Memory B cell (primary cell): Measurements from ENCODE around the gene TMEM69.
A peak's percentile ranks its signal among the peaks of the same experiment; 100 is the strongest.
"Not testable (repeated sequence)": the region's sequence is repeated elsewhere in the genome, so short reads cannot be mapped to it uniquely, and the experiment has no call there.

Experiments used
- ATAC-seq: fragments of 150-1000 bp; cut with Tn5 transposase; 2 replicates; pipeline ENCODE4 v1.10.0; 2021; ENCODE audit warnings: low read depth, mild to moderate bottlenecking, moderate library complexity
- DNase-seq, 2 donors: peaks; one replicate each; pipeline ENCODE4 v3.0.0; 2022; ENCODE audit warnings: low spot score in 2 of 2
- H3K27ac Mint-ChIP-seq: one replicate; pipeline ENCODE4 v1.8.0; 2022; ENCODE audit warnings: mild to moderate bottlenecking, moderate library complexity, mixed read lengths
- H3K27me3 Mint-ChIP-seq: one replicate; pipeline ENCODE4 v1.8.0; 2022; ENCODE audit warnings: mixed read lengths
- H3K36me3 Mint-ChIP-seq: one replicate; pipeline ENCODE4 v1.8.0; 2022; ENCODE audit warnings: mild to moderate bottlenecking, mixed read lengths
- H3K4me1 Mint-ChIP-seq: one replicate; pipeline ENCODE4 v1.8.0; 2022; ENCODE audit warnings: mixed read lengths
- H3K4me3 Mint-ChIP-seq: one replicate; pipeline ENCODE4 v1.8.0; 2022; ENCODE audit warnings: mild to moderate bottlenecking, moderate library complexity, mixed read lengths
- H3K9me3 Mint-ChIP-seq: one replicate; pipeline ENCODE4 v1.8.0; 2022; ENCODE audit warnings: mixed read lengths

Gene TMEM69

DNA sequence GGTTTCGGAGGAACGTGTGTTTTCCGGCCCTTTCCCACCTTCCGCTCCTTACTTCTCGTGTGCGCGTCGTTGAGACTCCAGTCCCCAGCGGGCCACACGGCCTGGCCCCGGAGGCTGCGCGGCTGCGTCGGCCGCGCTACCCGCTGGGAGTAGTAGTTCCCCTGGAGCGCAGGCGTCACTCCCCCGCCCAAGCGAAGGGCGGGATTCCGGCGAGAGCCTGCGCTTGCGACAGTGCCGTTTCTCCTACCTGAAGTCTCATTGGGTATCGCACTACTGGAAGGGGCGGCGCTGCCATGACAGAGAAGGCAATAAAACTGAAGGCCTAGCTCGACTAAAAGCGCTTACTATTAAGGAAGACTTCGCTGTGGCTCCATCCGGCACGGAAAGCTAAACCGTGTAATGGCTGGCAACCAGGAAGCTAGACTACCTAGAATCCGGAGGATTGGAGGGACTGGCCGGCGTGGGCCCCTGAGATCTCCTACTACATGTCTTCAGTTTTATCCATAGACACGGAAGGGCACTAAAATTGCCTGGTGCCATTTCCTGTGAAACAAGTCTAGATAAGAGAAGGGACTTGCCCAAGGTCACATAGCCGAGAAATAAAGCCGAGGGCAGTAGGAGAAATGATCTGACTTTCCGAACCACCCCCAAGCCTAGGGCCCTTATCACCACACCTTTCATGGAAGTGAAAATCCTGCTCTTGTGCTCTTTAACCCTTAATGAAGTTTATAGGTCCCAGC is 797 bp upstream of the TMEM69 start:
- Mint-ChIP-seq H3K4me1 (peaks cover 15% of the 10 kb centered on the region), H3K4me3 (peak overlapping the region; percentile 100), H3K27ac (peak overlapping the region; percentile 97), H3K27me3 (no peaks in the 10 kb centered on the region), H3K36me3 (peaks cover 7% of the 10 kb centered on the region), H3K9me3 (no peaks in the 10 kb centered on the region)
- ATAC-seq (peak; percentile 78), DNase-seq (peak; percentile 83 to 94)

- DNase-seq, H3K9me3 Mint-ChIP-seq, H3K4me1 Mint-ChIP-seq, ATAC-seq, H3K27me3 Mint-ChIP-seq, H3K27ac Mint-ChIP-seq, H3K4me3 Mint-ChIP-seq: not testable (repeated sequence)
- peaks cover 16% of the 10 kb centered on the region for H3K36me3 Mint-ChIP-seq
Measured at GRCh38 chr1:45693811-45694210, 5.8 kb downstream of the TMEM69 start.

DNA sequence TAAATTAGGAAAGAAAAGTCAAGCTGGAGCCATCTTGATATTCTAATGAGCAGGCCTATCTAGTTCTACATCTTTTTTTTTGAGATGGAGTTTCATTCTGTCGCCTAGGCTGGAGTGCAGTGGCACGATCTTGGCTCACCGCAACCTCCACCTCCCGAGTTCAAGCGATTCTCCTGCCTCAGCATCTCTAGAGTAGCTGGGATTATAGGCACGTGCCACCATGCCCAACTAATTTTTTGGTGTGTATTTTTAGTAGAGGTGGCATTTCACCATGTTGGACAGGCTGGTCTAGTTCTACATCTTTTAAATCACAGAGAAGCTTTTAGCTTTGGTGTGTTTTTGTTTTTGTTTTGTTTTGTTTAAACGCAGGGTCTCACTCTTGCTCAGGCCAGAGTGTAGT is 6.8 kb downstream of the TMEM69 start:
- Mint-ChIP-seq H3K4me3 (no peak overlapping the region), H3K9me3 (no peaks in the 10 kb centered on the region), H3K36me3 (peaks cover 16% of the 10 kb centered on the region), H3K27ac (no peak overlapping the region), H3K27me3 (no peaks in the 10 kb centered on the region), H3K4me1 (no peaks in the 10 kb centered on the region)
- ATAC-seq: no peak
- DNase-seq: no peak

DNA sequence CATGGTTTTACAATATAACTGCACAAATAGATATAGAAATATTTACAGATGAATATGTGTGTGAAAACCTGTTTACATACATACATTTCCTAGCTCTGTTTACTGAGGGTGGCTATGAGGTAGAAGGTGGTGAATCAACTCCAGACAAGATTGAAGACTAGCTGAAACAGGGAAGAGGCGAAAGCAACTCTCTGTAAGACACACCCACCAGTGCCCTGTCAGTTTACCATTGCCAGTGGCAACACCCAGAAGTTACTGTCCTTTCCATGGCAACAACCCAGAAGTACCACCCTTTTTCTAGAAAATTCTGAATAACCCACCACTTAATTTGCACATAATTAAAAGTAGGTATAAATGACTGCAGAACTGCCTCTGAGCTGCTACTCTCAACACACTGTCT is 16.7 kb downstream of the TMEM69 start:
- H3K27me3 Mint-ChIP-seq: no peaks in the 10 kb centered on the region
- peaks cover 5% of the 10 kb centered on the region for H3K9me3 Mint-ChIP-seq
- H3K4me3 Mint-ChIP-seq: no peak overlapping the region
- DNase-seq (no peak), ATAC-seq (no peak)
- peaks cover 26% of the 10 kb centered on the region for H3K36me3 Mint-ChIP-seq
- no peaks in the 10 kb centered on the region for H3K4me1 Mint-ChIP-seq
- H3K27ac Mint-ChIP-seq: no peak overlapping the region

DNA sequence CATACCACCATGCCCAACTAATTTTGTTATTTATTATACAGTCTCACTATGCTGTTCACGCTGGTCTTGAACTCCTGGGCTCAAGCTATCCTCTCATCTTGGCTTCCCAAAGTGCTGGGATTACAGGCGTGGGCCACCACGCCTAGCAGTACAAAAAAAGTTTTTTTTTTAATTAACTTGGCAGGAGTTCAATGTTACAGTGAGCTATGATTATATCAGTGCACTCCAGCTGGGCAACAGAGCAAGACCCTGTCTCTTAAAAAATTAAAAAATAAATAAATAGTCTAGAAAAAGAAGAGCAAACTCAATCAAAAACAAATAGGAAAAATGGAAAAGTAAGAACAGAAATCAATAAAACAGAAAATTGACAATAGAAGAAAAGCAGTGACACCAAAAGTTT is 25.7 kb downstream of the TMEM69 start:
- H3K36me3 Mint-ChIP-seq: peaks cover 13% of the 10 kb centered on the region
- H3K27me3 Mint-ChIP-seq: no peaks in the 10 kb centered on the region
- H3K27ac Mint-ChIP-seq: no peak overlapping the region
- no peak overlapping the region for H3K4me3 Mint-ChIP-seq
- no peaks in the 10 kb centered on the region for H3K9me3 Mint-ChIP-seq
- DNase-seq (no peak), ATAC-seq (no peak)
- no peaks in the 10 kb centered on the region for H3K4me1 Mint-ChIP-seq

DNA sequence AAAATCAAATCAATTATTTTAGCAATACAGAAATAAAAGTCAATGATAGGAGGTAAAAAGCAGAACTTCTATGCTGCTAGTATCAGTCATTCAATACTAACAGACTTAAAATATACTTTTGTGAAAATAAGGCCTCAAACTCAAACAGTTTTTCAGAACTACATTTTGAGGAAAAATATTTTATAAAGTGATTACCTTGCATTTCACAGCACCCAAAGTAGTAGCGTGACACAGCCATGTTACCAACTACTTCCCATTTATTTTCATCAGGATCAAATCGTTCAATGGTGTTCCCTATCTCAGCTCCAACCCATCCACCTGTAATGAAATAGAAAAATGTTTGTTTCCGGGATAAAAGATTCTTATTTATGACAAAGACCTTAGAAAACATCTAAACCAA is 28.7 kb downstream of the TMEM69 start:
- Mint-ChIP-seq H3K4me3 (no peak overlapping the region), H3K27ac (no peak overlapping the region), H3K4me1 (no peaks in the 10 kb centered on the region), H3K36me3 (peaks cover 5% of the 10 kb centered on the region), H3K27me3 (no peaks in the 10 kb centered on the region), H3K9me3 (no peaks in the 10 kb centered on the region)
- DNase-seq (no peak), ATAC-seq (no peak)

GRCh38 chr1:45717386-45717785 is 29.4 kb downstream of the TMEM69 start:
- not testable (repeated sequence) for H3K4me3 Mint-ChIP-seq, H3K9me3 Mint-ChIP-seq, H3K36me3 Mint-ChIP-seq, H3K4me1 Mint-ChIP-seq, DNase-seq, H3K27me3 Mint-ChIP-seq, H3K27ac Mint-ChIP-seq, ATAC-seq

- no peaks in the 10 kb centered on the region for H3K27me3 Mint-ChIP-seq
- H3K36me3 Mint-ChIP-seq: peaks cover 2% of the 10 kb centered on the region
- no peaks in the 10 kb centered on the region for H3K4me1 Mint-ChIP-seq
- H3K9me3 Mint-ChIP-seq: no peaks in the 10 kb centered on the region
- no peak overlapping the region for H3K27ac Mint-ChIP-seq
- DNase-seq (no peak), ATAC-seq (no peak)
- no peak overlapping the region for H3K4me3 Mint-ChIP-seq
Measured at GRCh38 chr1:45718289-45718688, 30.3 kb downstream of the TMEM69 start.

GRCh38 chr1:45721207-45721606 is 33.2 kb downstream of the TMEM69 start:
- DNase-seq (no peak), ATAC-seq (no peak)
- H3K9me3 Mint-ChIP-seq: no peaks in the 10 kb centered on the region
- no peaks in the 10 kb centered on the region for H3K27me3 Mint-ChIP-seq
- no peak overlapping the region for H3K27ac Mint-ChIP-seq
- no peaks in the 10 kb centered on the region for H3K4me1 Mint-ChIP-seq
- H3K4me3 Mint-ChIP-seq: no peak overlapping the region
- H3K36me3 Mint-ChIP-seq: peaks cover 2% of the 10 kb centered on the region

- Mint-ChIP-seq H3K27ac (no peak overlapping the region), H3K4me3 (no peak overlapping the region), H3K9me3 (no peaks in the 10 kb centered on the region), H3K36me3 (peaks cover 2% of the 10 kb centered on the region), H3K4me1 (no peaks in the 10 kb centered on the region), H3K27me3 (no peaks in the 10 kb centered on the region)
- DNase-seq: no peak
- ATAC-seq: no peak
Measured at GRCh38 chr1:45722809-45723208, 34.8 kb downstream of the TMEM69 start.

- no peak for ATAC-seq
- Mint-ChIP-seq H3K27ac (no peak overlapping the region), H3K36me3 (peaks cover 2% of the 10 kb centered on the region), H3K27me3 (no peaks in the 10 kb centered on the region), H3K9me3 (no peaks in the 10 kb centered on the region), H3K4me1 (no peaks in the 10 kb centered on the region), H3K4me3 (no peak overlapping the region)
- DNase-seq: no peak
Measured at GRCh38 chr1:45723248-45723930, 35.4 kb downstream of the TMEM69 start.

DNA sequence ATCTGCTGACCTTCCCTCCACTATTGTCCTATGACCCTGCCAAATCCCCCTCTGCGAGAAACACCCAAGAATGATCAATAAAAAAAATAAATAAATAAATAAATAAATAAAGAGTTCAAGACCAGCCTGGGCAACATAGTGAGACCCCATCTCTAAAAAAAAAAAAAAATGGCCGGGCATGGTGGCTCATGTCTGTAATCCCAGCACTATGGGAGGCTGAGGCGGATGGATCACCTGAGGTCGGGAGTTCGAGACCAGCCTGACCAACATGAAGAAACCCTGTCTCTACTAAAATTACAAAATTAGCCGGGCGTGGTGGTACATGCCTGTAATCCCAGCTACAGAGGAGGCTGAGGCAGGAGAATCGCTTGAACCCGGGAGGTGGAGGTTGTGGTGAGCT is 38.0 kb downstream of the TMEM69 start:
- not testable (repeated sequence) for H3K9me3 Mint-ChIP-seq, DNase-seq, H3K4me3 Mint-ChIP-seq, ATAC-seq, H3K27me3 Mint-ChIP-seq, H3K27ac Mint-ChIP-seq, H3K36me3 Mint-ChIP-seq, H3K4me1 Mint-ChIP-seq

DNA sequence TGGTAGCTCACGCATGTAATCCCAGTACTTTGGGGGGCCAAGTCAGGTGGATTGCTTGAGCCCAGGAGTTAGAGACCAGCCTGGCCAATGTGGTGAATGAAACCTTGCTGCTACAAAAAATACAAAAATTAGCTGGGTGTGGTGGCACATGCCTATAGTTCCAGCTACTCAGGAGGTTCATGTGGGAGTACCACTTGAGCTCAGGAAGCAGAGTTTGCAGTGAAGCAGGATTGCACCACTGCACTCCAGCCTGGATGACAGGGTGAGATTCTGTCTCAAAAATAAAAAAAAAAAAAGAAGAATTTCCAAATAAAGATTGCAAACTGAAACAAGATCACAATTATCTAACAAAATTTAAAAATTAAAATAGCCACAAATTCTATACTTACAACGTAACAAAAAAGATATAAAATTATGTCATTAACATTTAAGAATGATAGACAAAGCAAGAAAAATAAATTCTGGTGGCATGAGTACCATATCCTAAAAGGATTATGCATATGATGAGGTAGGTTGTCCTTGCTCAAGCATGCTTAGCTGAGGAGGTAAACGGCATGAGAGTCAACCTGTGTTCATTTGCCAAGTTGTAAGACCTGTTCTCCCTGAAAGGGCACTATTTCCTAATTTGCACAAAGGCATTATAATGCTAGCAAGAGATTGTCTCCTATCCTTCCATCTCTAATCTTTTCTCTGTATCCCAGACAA is 42.2 kb downstream of the TMEM69 start:
- DNase-seq: no peak
- Mint-ChIP-seq H3K27me3 (no peaks in the 10 kb centered on the region), H3K4me1 (peaks cover 11% of the 10 kb centered on the region), H3K4me3 (no peak overlapping the region), H3K36me3 (peaks cover 5% of the 10 kb centered on the region), H3K27ac (peak overlapping the region; percentile 50), H3K9me3 (no peaks in the 10 kb centered on the region)
- ATAC-seq: no peak

DNA sequence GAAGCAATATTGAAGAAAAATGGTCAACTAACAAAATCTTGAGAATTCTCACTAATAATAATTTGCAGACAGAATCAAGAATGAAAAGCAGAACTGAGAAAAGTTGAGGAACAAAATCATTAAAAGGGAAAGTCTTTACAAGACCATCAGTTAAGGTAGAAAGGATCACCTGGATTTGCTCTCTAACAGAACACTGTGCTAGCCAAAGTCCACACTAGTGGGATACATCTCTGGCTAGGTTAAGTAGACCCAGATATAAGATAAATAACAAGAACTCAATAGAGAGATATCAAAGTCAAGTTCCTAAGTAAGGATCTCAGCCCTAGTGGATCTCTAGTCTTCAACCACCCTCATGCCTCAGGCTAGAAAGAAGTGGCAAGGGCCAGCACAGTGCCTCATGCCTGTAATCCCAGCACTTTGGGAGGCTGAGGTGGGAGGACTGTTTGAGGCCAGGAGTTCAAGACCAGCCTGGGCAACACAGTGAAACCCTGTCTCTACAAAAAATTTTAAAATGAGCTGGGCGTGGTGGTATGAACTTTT is 42.9 kb downstream of the TMEM69 start:
- peaks cover 11% of the 10 kb centered on the region for H3K4me1 Mint-ChIP-seq
- no peaks in the 10 kb centered on the region for H3K27me3 Mint-ChIP-seq
- peaks cover 5% of the 10 kb centered on the region for H3K36me3 Mint-ChIP-seq
- no peaks in the 10 kb centered on the region for H3K9me3 Mint-ChIP-seq
- no peak overlapping the region for H3K4me3 Mint-ChIP-seq
- H3K27ac Mint-ChIP-seq: peak overlapping the region; percentile 50
- DNase-seq (no peak), ATAC-seq (peak; percentile 24)
